Measurements from ENCODE around the gene CLEC10A.

CLEC10A gene

DNA sequence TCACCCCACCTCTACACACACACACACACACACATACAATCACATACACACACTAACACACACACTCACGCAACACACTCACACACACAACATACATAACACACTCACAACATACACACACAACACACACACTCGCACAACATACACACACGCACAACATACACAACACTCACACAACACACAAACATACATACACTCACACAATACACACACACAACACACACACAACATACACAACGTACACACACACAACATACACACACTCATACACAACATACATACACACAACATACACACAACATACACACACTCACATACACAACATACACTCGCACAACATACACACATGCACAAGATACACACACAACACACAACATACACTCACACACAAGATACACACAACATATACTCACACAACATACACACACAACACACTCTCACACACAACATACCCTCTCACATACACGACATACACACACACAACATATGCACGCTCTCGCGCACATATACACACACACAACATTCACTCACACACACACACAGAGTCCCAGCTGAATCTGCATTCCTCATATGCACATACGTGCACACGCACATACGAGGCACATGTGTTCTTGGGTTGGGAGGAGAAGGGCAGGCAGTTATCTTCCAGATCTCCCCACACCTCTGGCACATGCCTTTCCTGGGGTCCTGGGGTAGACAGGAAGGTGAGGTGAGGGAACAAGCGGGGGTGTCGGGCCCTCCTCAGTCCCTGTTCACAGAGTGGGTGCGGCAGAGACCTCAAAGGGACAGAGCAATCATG is 33.4 kb upstream of the CLEC10A start (continued):
- TF ChIP-seq, protein P1, sequence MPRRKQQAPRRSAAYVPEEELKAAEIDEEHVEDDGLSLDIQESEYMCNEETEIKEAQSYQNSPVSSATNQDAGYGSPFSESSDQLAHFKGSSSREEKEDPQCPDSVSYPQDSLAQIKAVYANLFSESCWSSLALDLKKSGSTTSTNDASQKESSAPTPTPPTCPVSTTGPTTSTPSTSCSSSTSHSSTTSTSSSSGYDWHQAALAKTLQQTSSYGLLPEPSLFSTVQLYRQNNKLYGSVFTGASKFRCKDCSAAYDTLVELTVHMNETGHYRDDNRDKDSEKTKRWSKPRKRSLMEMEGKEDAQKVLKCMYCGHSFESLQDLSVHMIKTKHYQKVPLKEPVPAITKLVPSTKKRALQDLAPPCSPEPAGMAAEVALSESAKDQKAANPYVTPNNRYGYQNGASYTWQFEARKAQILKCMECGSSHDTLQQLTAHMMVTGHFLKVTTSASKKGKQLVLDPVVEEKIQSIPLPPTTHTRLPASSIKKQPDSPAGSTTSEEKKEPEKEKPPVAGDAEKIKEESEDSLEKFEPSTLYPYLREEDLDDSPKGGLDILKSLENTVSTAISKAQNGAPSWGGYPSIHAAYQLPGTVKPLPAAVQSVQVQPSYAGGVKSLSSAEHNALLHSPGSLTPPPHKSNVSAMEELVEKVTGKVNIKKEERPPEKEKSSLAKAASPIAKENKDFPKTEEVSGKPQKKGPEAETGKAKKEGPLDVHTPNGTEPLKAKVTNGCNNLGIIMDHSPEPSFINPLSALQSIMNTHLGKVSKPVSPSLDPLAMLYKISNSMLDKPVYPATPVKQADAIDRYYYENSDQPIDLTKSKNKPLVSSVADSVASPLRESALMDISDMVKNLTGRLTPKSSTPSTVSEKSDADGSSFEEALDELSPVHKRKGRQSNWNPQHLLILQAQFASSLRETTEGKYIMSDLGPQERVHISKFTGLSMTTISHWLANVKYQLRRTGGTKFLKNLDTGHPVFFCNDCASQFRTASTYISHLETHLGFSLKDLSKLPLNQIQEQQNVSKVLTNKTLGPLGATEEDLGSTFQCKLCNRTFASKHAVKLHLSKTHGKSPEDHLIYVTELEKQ (tag by site-specific recombination; IDR thresholded peaks at IDR 0.05; ENCODE audit: borderline replicate concordance) = no peak
- TF ChIP-seq, protein P2, sequence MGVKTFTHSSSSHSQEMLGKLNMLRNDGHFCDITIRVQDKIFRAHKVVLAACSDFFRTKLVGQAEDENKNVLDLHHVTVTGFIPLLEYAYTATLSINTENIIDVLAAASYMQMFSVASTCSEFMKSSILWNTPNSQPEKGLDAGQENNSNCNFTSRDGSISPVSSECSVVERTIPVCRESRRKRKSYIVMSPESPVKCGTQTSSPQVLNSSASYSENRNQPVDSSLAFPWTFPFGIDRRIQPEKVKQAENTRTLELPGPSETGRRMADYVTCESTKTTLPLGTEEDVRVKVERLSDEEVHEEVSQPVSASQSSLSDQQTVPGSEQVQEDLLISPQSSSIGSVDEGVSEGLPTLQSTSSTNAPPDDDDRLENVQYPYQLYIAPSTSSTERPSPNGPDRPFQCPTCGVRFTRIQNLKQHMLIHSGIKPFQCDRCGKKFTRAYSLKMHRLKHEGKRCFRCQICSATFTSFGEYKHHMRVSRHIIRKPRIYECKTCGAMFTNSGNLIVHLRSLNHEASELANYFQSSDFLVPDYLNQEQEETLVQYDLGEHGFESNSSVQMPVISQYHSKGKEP (tag by site-specific recombination; IDR thresholded peaks at IDR 0.05) = no peak
- TF ChIP-seq ZNF10 (tag by site-specific recombination; IDR thresholded peaks at IDR 0.05) (no peak), ZBTB17 (tag by site-specific recombination; IDR thresholded peaks at IDR 0.05) (peak; percentile 32; the same call in 1 of the 2 replicates), ZNF585B (tag by site-specific recombination; IDR thresholded peaks at IDR 0.05) (no peak), ZFP41 (tag by site-specific recombination; IDR thresholded peaks at IDR 0.05; ENCODE audit: borderline replicate concordance) (no peak), ZNF223 (tag by site-specific recombination; IDR thresholded peaks at IDR 0.05) (no peak), ZNF302 (tag by site-specific recombination; IDR thresholded peaks at IDR 0.05; ENCODE audit: low read depth) (no peak), ZNF549 (tag by site-specific recombination; IDR thresholded peaks at IDR 0.05) (no peak)
- TF ChIP-seq, protein P3, sequence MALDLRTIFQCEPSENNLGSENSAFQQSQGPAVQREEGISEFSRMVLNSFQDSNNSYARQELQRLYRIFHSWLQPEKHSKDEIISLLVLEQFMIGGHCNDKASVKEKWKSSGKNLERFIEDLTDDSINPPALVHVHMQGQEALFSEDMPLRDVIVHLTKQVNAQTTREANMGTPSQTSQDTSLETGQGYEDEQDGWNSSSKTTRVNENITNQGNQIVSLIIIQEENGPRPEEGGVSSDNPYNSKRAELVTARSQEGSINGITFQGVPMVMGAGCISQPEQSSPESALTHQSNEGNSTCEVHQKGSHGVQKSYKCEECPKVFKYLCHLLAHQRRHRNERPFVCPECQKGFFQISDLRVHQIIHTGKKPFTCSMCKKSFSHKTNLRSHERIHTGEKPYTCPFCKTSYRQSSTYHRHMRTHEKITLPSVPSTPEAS (tag by site-specific recombination; IDR thresholded peaks at IDR 0.05) = peak; percentile 97
- TF ChIP-seq, protein P4, sequence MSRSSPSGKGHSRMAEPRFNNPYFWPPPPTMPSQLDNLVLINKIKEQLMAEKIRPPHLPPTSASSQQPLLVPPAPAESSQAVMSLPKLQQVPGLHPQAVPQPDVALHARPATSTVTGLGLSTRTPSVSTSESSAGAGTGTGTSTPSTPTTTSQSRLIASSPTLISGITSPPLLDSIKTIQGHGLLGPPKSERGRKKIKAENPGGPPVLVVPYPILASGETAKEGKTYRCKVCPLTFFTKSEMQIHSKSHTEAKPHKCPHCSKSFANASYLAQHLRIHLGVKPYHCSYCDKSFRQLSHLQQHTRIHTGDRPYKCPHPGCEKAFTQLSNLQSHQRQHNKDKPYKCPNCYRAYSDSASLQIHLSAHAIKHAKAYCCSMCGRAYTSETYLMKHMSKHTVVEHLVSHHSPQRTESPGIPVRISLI (tag by site-specific recombination; IDR thresholded peaks at IDR 0.05) = no peak

DNA sequence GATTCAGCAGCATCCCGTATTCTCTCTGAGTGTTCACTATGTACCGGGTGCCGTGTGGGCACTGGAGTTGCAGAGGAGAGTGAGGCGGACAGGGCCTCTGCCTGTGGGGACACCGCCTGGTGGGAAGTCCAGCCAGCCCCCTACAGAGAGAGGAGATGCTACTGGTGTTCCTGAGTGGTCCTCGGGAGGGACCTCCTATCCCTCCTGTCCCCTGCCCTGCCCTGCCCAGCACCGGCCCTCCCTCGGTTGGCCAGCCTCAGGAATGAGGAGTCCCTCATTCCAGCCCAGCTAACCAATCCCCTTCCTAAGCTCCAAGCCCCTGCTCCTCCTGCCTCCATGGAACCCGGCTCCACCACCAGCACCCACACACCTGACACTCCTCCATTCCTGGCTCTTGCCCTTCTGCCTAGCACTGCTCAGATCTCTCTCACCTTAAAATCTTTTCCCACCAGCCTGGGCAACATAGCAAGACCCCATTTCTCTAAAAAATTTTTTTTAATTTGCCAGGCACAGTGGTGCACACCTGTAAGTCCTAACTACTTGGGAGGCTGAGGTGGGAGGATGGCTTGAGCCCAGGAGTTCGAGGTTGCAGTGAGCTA is 32.6 kb upstream of the CLEC10A start:
- TF ChIP-seq ZNF701 (tag by site-specific recombination; IDR thresholded peaks at IDR 0.05) (no peak), GLIS2 (tag by site-specific recombination; IDR thresholded peaks at IDR 0.05) (0 out of 2 replicates have a peak, but pooled peaks have one; percentile 8), HOXA7 (CRISPR knock-in tag; IDR thresholded peaks at IDR 0.05; ENCODE audit: borderline replicate concordance) (no peak), ZNF121 (tag by site-specific recombination; IDR thresholded peaks at IDR 0.05) (peak; percentile 98), ZBTB48 (tag by site-specific recombination; IDR thresholded peaks at IDR 0.05) (peak; percentile 4; the same call in 1 of the 2 replicates)
- TF ChIP-seq, protein P5, sequence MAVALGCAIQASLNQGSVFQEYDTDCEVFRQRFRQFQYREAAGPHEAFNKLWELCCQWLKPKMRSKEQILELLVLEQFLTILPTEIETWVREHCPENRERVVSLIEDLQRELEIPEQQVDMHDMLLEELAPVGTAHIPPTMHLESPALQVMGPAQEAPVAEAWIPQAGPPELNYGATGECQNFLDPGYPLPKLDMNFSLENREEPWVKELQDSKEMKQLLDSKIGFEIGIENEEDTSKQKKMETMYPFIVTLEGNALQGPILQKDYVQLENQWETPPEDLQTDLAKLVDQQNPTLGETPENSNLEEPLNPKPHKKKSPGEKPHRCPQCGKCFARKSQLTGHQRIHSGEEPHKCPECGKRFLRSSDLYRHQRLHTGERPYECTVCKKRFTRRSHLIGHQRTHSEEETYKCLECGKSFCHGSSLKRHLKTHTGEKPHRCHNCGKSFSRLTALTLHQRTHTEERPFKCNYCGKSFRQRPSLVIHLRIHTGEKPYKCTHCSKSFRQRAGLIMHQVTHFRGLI (tag by site-specific recombination; IDR thresholded peaks at IDR 0.05) = no peak
- Histone ChIP-seq H3K9me3 (ENCODE audit: control insufficient read depth, insufficient read depth, low read depth, low read length) (no peaks in the 10 kb centered on the region), H3K36me3 (ENCODE audit: control insufficient read depth in 2 of 2, insufficient read depth in 1 of 2, low read length in 2 of 2) (no peaks in the 10 kb centered on the region), H3K4me3 (ENCODE audit: low read depth, low read length) (no peak overlapping the region), H3K27ac (ENCODE audit: extremely low read depth, low read depth, low read length) (no peak overlapping the region), H3K4me1 (ENCODE audit: control insufficient read depth, insufficient read depth, low read length) (no peaks in the 10 kb centered on the region)
- CTCF ChIA-PET = interaction anchor here (0.6 to 1.2 kb wide), 2 partner anchors 60 to 503 kb away, joined by 3 read pairs; no protein-coding TSS in a partner anchor
- POLR2A ChIA-PET = no interaction called here

All from HEK293 (cell line).